RWPE2 (cell line): ENCODE results near the gene NEAT1.
"Not testable (repeated sequence)": the region's sequence is repeated elsewhere in the genome, so short reads cannot be mapped to it uniquely, and the experiment has no call there.

Experiments
- ATAC-seq: fragments of 200-7000 bp; cut with Tn5 transposase; 3 replicates; pipeline ENCODE4 v1.9.1; 2021; ENCODE audit warnings: low read depth
- DNase-seq: peaks from one replicate; pipeline ENCODE4 v3.0.0-alpha.2; 2020; ENCODE audit warnings: low spot score
- H3K27ac ChIP-seq: fragments of 450-650 bp; 2 replicates; pipeline ENCODE4 v1.5.1; 2017; ENCODE audit warnings: mild to moderate bottlenecking; ENCODE audit not compliant: poor library complexity, severe bottlenecking
- H3K27me3 ChIP-seq: fragments of 250-450 bp; sonication (Bioruptor Pico); 2 replicates; pipeline ENCODE4 v1.5.1; 2021; ENCODE audit warnings: mild to moderate bottlenecking, moderate library complexity; ENCODE audit not compliant: insufficient read depth, poor library complexity, severe bottlenecking
- H3K36me3 ChIP-seq: fragments of 250-450 bp; sonication (Bioruptor Pico); 2 replicates; pipeline ENCODE4 v1.5.1; 2020; ENCODE audit warnings: low read depth, mild to moderate bottlenecking, moderate library complexity
- H3K4me1 ChIP-seq: fragments of 250-450 bp; sonication (Bioruptor Pico); 2 replicates; pipeline ENCODE4 v1.5.1; 2021; ENCODE audit warnings: mild to moderate bottlenecking, moderate library complexity; ENCODE audit not compliant: insufficient read depth, poor library complexity, severe bottlenecking
- H3K4me3 ChIP-seq: fragments of 250-450 bp; sonication (Bioruptor Pico); 2 replicates; pipeline ENCODE4 v1.5.1; 2021; ENCODE audit warnings: mild to moderate bottlenecking, moderate library complexity; ENCODE audit not compliant: severe bottlenecking
- H3K9me3 ChIP-seq: fragments of 250-450 bp; sonication (Bioruptor Pico); 2 replicates; pipeline ENCODE4 v1.5.1; 2021; ENCODE audit warnings: mild to moderate bottlenecking, moderate library complexity; ENCODE audit not compliant: severe bottlenecking
- CTCF ChIP-seq: fragments of 450-650 bp; IDR thresholded peaks from one replicate; pipeline ENCODE4 v1.5.1; 2017; ENCODE audit warnings: mild to moderate bottlenecking, moderate library complexity; ENCODE audit not compliant: poor library complexity, severe bottlenecking

The NEAT1 gene

GRCh38 chr11:65452806-65453490, 30.4 kb downstream of the NEAT1 start:
- no peaks in the 10 kb centered on the region for H3K27me3 ChIP-seq
- peak overlapping the region; percentile 58 for H3K27ac ChIP-seq
- DNase-seq (peak; percentile 78), ATAC-seq (peak; percentile 73)
- no peak overlapping the region for H3K4me3 ChIP-seq
- no peaks in the 10 kb centered on the region for H3K36me3 ChIP-seq
- no peak for TF ChIP-seq CTCF
- H3K9me3 ChIP-seq: no peaks in the 10 kb centered on the region
- peaks cover 21% of the 10 kb centered on the region for H3K4me1 ChIP-seq

GRCh38 chr11:65454311-65454695, 31.7 kb downstream of the NEAT1 start:
- Histone ChIP-seq H3K27me3 (no peaks in the 10 kb centered on the region), H3K36me3 (no peaks in the 10 kb centered on the region), H3K27ac (peak overlapping the region; percentile 58), H3K9me3 (no peaks in the 10 kb centered on the region), H3K4me3 (peak overlapping the region; percentile 43), H3K4me1 (peaks cover 21% of the 10 kb centered on the region)
- ATAC-seq (no peak), DNase-seq (no peak)
- no peak for TF ChIP-seq CTCF

GRCh38 chr11:65454696-65455456, 32.3 kb downstream of the NEAT1 start:
- no peaks in the 10 kb centered on the region for H3K36me3 ChIP-seq
- H3K4me3 ChIP-seq: peak overlapping the region; percentile 43
- H3K9me3 ChIP-seq: no peaks in the 10 kb centered on the region
- TF ChIP-seq CTCF: peak; percentile 32
- peak overlapping the region; percentile 58 for H3K27ac ChIP-seq
- H3K4me1 ChIP-seq: peaks cover 21% of the 10 kb centered on the region
- H3K27me3 ChIP-seq: no peaks in the 10 kb centered on the region
- ATAC-seq (peak; percentile 55), DNase-seq (peak; percentile 81)

- peaks cover 21% of the 10 kb centered on the region for H3K4me1 ChIP-seq
- H3K9me3 ChIP-seq: no peaks in the 10 kb centered on the region
- TF ChIP-seq CTCF: no peak
- no peak overlapping the region for H3K4me3 ChIP-seq
- H3K36me3 ChIP-seq: no peaks in the 10 kb centered on the region
- DNase-seq: no peak
- no peak overlapping the region for H3K27ac ChIP-seq
- H3K27me3 ChIP-seq: no peaks in the 10 kb centered on the region
- ATAC-seq: no peak
Observed at GRCh38 chr11:65456418-65456817, 33.8 kb downstream of the NEAT1 start.

- H3K4me3 ChIP-seq: no peak overlapping the region
- TF ChIP-seq CTCF: no peak
- DNase-seq (no peak), ATAC-seq (no peak)
- no peak overlapping the region for H3K27ac ChIP-seq
- no peaks in the 10 kb centered on the region for H3K27me3 ChIP-seq
- peaks cover 2% of the 10 kb centered on the region for H3K4me1 ChIP-seq
- H3K36me3 ChIP-seq: no peaks in the 10 kb centered on the region
- no peaks in the 10 kb centered on the region for H3K9me3 ChIP-seq
Observed at GRCh38 chr11:65459552-65459951, 37.0 kb downstream of the NEAT1 start.

- DNase-seq, H3K27ac ChIP-seq, H3K36me3 ChIP-seq, H3K27me3 ChIP-seq, H3K4me3 ChIP-seq, H3K4me1 ChIP-seq, ATAC-seq, H3K9me3 ChIP-seq: not testable (repeated sequence)
Observed at GRCh38 chr11:65465471-65465870, 42.9 kb downstream of the NEAT1 start.

GRCh38 chr11:65467306-65467705, 44.7 kb downstream of the NEAT1 start:
- DNase-seq, H3K27ac ChIP-seq, H3K27me3 ChIP-seq, H3K36me3 ChIP-seq, ATAC-seq, H3K9me3 ChIP-seq, H3K4me1 ChIP-seq, H3K4me3 ChIP-seq: not testable (repeated sequence)
